Suppressor macrophage treated with lipopolysaccharide for 4 hours (primary cell): Measurements from ENCODE around the gene HOXB3.
A peak's percentile ranks its signal among the peaks of the same experiment; 100 is the strongest.

Experiments used
- DNase-seq: peaks from one replicate; pipeline ENCODE4 v3.0.0-alpha.2; 2020

HOXB3 gene

GRCh38 chr17:48596735-48597527 is 6.9 kb upstream of the HOXB3 start:
- DNase-seq, result no peak

GRCh38 chr17:48596000-48596734 is 6.1 kb upstream of the HOXB3 start:
- DNase-seq, result no peak

- no peak for DNase-seq
These were observed 5.4 kb upstream of the HOXB3 start for GRCh38 chr17:48595278-48595999.

- DNase-seq, result no peak
These were observed 4.7 kb upstream of the HOXB3 start for GRCh38 chr17:48594538-48595277.

GRCh38 chr17:48593840-48594537 is 3.9 kb upstream of the HOXB3 start:
- peak; percentile 81 for DNase-seq

- no peak for DNase-seq
These were observed 3.2 kb upstream of the HOXB3 start, which contains the start of gene HOXB5 for GRCh38 chr17:48593126-48593829. Gene HOXB5, minus strand, starts transcription at chr17:48593779. Its CDS starts 97 bp downstream, at chr17:48593682.

- DNase-seq, result no peak
These were observed 2.5 kb upstream of the HOXB3 start for GRCh38 chr17:48592577-48592976.

GRCh38 chr17:48592057-48592514 is 2.0 kb upstream of the HOXB3 start:
- no peak for DNase-seq

GRCh38 chr17:48591255-48592056 is 1.4 kb upstream of the HOXB3 start:
- DNase-seq, result no peak

GRCh38 chr17:48590607-48591161 is 643 bp upstream of the HOXB3 start:
- DNase-seq, result no peak

GRCh38 chr17:48589060-48589830 is 796 bp downstream of the HOXB3 start:
- no peak for DNase-seq

- no peak for DNase-seq
These were observed 1.5 kb downstream of the HOXB3 start for GRCh38 chr17:48588528-48588927.

- no peak for DNase-seq
These were observed 2.0 kb downstream of the HOXB3 start for GRCh38 chr17:48588074-48588415.

- no peak for DNase-seq
These were observed 2.6 kb downstream of the HOXB3 start for GRCh38 chr17:48587276-48588073.

- no peak for DNase-seq
These were observed 3.4 kb downstream of the HOXB3 start for GRCh38 chr17:48586355-48587258.

GRCh38 chr17:48584223-48584741 is 5.8 kb downstream of the HOXB3 start:
- DNase-seq, result no peak

- DNase-seq, result no peak
These were observed 6.3 kb downstream of the HOXB3 start for GRCh38 chr17:48583708-48584222.
